Fibroblast of skin of left quadriceps (primary cell): Measurements from ENCODE around the gene MTFR1L.
"Not testable (repeated sequence)": the region's sequence is repeated elsewhere in the genome, so short reads cannot be mapped to it uniquely, and the experiment has no call there.

Experiments used
- DNase-seq, 2 experiments: peaks; one replicate each; pipeline ENCODE4 v3.0.0-alpha.2; 2013; ENCODE audit warnings: low read depth in 2 of 2

The MTFR1L gene

DNA sequence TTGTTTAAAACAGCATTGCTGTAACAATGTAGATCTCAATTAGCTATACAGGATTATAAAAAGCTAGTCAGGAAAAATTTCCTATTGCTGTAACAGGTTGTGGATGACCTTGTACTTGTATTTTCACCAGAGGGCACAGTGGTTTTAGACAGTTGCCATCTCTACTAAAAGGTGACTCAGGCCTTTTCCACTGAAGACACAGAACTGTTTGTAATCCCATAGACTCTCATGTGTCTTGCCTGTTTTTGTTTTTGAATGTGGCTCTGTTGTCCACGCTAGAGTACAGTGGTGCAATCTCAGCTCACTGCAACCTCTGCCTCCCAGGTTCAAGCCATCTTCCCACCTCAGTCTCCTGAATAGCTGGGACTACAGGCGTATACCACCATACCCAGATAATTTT lies 5.9 kb downstream of the MTFR1L start:
- DNase-seq = no peak

- no peak for DNase-seq
These were observed 6.8 kb downstream of the MTFR1L start for GRCh38 chr1:25826571-25826970.

- DNase-seq = no peak
These were observed 8.7 kb downstream of the MTFR1L start for GRCh38 chr1:25828491-25828890.

DNA sequence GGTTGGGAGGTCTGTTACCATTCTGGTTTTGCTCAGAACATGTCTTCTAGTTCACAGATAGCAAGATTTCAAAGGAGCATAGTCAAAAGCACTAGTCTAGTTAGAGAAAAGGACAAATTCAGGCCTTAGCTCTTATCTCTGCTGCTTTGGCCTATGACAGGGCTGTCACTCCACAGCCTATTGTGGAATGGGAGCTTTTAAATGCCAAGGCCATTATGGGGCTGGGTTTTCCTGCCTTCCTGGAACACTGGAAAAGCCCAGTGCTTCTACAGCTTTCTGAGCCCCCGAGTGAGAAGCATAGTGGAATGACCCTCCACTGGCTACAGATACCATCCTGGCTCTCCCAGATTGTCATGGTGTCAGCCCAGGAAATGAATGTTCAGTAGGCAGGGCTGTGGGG lies 9.3 kb downstream of the MTFR1L start:
- DNase-seq = no peak

- no peak for DNase-seq
These were observed 11.9 kb downstream of the MTFR1L start for GRCh38 chr1:25831569-25832196.

- DNase-seq = no peak
These were observed 12.7 kb downstream of the MTFR1L start for GRCh38 chr1:25832336-25833037.

DNA sequence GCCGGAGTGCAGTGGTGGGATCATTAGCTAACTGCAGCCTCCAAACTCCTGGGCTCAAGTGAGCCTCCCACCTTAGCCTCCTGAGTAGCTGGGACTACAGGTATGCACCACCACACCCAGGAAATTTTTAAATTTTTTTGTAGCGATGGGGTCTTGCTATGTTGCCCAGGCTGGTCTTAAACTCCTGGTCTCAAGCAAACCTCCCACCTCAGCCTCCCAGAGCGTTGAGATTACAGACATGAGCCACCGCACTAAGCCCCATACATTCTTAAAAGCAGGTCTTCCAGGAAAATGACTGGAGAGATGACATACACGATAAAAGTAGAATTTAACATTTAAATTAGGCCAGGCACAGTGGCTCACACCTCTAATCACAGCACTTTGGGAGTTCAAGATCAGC lies 13.4 kb downstream of the MTFR1L start:
- no peak for DNase-seq

DNA sequence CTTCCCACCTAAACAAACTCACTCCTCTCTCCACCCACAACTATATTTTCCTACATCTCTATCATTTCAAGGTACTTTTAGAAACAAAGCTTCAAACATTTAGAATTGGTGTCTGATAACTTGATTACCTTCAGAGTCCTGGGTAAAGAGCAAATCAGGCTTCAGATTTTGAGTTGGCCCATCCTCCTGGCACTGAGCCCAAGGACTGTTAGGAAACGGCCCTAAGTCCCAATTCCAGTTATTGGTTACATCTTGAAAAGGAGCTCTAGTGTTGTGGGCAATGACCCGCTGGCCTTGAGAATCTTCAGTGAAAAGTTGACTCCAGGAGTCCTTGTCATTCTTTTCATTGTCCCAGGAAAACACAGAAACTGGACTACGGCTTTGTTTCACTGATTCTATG lies 15.1 kb downstream of the MTFR1L start:
- DNase-seq = no peak

GRCh38 chr1:25836695-25837094 lies 16.9 kb downstream of the MTFR1L start:
- no peak for DNase-seq

DNA sequence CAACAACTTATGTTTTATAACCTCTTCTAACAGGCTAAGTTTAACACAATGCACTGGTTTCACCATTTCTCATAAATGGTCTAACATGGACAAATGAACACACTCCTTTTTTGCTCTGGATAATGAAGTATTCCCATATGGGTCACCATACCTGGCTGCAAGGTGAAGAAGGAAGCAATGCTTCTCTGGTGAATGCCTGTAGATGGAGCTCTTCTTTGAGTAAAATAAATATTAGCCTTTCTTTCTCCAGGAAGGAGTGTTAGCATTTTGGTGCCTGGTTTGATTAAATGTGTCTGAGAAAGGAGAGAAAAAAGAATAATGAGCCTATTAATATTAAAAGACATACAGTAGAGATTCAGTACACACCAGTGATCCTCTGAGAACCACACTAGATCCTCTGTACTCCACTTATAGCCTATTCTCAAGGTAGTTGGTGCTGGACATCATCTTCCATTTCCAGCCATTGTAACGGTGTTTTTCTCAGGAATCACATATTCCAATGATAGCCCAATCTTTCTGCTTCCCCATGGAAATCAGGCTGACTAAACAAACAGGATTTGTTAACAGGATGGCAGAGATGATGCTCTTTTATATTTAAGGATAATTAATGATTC lies 17.6 kb downstream of the MTFR1L start:
- DNase-seq = no peak

- DNase-seq = not testable (repeated sequence)
These were observed 20.1 kb downstream of the MTFR1L start for GRCh38 chr1:25839808-25840207.

DNA sequence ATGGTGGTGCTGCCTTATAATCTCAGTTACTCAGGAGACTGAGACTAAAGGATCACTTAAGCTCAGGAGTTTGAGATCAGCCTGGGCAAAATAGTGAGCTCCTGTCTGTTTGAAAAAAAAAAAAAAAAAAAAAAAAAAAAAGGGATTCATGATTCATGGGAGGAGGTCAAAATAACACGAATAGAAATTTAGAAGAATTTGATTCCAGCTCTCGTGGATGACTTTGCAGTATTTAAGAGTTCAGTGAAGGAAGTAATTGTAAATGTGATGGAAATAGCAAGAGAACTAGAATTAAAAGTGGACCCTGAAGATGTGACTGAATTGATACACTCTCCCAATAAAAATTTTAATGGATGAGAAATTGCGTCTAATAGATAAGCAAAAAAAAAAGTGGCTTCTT lies 23.7 kb downstream of the MTFR1L start:
- no peak for DNase-seq

DNA sequence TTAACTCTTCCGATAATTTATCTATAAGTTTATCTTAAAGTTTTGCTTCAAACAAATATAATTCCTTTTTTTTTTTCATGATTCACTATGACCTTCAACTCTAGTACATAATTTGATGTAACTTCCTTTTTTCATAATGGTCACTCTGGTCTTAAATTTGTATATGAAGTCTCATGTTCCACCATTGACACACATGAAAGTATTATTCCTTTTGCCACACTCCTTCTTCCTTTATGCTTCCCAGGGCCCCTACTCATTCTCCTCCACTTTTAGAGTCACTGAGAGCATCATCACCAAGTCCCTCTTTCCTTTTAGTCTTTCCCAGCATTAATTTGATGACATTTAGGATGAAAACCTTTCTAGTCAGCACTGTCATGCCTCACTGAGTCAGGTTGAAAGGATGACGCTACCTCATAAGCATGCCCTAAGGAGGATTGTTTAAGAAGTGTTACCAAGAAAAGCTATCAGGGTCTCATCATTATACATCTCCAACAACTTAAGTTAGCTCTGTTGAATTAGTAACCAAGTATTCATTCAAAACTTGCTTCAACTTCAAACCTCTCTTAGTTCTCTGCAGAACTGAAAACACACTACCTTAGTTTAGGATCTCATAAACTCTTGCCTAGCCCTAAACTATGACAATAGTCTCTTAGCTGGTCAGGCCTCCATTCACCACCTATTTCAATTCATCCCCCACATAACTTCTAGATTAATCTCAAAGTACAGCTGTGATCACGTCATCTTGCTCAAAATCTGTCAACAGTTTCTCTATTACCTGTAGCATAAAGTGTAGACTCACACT lies 25.0 kb downstream of the MTFR1L start:
- no peak for DNase-seq

DNA sequence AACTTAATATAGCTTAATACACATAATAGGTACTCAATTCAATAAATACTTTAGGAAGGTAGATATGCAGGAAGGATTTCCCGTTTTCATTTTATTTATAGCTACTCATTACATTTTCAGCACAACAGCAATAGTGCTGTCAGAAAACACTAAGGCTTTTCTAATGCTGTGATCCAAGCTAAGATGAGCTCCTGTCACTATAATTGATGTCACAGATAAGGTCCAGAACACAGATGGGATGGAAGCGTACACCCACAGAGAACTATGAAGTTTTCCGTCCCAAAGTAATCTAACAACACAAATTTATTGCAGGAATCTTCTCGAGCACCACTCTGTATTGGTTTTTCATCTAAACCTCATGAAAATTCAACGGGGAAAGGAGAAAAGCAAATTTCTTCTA lies 25.9 kb downstream of the MTFR1L start:
- no peak for DNase-seq

GRCh38 chr1:25847929-25848328 lies 28.2 kb downstream of the MTFR1L start:
- no peak for DNase-seq

GRCh38 chr1:25848531-25848930 lies 28.8 kb downstream of the MTFR1L start:
- no peak for DNase-seq

DNA sequence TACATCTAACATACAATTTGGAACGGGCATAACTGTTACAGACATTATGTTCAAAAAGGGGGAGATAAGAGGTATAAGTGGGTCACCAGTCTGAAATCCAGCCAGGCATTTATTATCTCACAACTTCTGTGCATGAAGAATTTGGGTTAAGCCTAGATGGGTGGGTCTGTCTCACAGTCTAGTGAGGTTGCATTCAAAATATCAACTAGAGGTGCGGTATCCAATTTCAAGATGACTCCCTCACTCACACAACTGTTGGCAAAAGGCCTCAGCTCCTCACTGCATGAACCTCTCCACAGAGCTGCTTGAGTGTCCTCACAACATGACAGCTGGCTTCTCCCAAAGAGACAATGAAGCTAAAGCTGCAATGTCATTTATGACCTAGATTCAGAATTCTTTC lies 34.8 kb downstream of the MTFR1L start:
- no peak for DNase-seq

GRCh38 chr1:25856856-25857255 lies 37.1 kb downstream of the MTFR1L start:
- DNase-seq = no peak

- no peak for DNase-seq
These were observed 38.7 kb downstream of the MTFR1L start for GRCh38 chr1:25858494-25858893.

- peak; percentile 66 to 77 for DNase-seq
These were observed 39.4 kb downstream of the MTFR1L start, which contains the start of gene AUNIP for GRCh38 chr1:25858906-25859789. Gene AUNIP (minus strand): TSS chr1:25859457. CDS start chr1:25859357, 100 bp downstream.
